Measurements from ENCODE around the gene PIGU.

DNA sequence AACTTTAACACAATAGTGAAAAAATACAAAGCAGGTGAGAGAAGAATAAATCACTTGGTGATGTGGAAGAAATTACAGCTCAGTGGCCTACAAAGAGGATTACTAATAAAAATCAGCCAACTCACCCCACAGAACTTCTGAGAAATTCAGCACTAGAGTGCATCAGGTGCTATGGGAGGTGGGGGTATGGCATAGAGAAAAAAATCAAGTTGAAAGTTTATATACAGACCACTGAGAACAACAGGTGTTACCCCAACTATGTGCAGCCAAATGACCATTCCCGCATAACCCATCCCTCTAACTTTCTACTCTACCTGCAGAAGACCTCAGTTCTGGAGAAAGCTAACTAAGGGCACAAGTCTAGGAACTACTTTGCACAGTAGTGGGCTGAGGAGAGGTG is 47.0 kb downstream of the PIGU start:
- TF ChIP-seq, protein P1, sequence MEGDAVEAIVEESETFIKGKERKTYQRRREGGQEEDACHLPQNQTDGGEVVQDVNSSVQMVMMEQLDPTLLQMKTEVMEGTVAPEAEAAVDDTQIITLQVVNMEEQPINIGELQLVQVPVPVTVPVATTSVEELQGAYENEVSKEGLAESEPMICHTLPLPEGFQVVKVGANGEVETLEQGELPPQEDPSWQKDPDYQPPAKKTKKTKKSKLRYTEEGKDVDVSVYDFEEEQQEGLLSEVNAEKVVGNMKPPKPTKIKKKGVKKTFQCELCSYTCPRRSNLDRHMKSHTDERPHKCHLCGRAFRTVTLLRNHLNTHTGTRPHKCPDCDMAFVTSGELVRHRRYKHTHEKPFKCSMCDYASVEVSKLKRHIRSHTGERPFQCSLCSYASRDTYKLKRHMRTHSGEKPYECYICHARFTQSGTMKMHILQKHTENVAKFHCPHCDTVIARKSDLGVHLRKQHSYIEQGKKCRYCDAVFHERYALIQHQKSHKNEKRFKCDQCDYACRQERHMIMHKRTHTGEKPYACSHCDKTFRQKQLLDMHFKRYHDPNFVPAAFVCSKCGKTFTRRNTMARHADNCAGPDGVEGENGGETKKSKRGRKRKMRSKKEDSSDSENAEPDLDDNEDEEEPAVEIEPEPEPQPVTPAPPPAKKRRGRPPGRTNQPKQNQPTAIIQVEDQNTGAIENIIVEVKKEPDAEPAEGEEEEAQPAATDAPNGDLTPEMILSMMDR (IDR thresholded peaks at IDR 0.05; ENCODE audit: poor library complexity, severe bottlenecking): no peak
- no peak for TF ChIP-seq EP300 (conservative IDR thresholded peaks at IDR 0.05; ENCODE audit: poor library complexity, severe bottlenecking)
- no peak for TF ChIP-seq POLR2AphosphoS5 (IDR thresholded peaks at IDR 0.05)
- TF ChIP-seq EZH2 (IDR thresholded peaks at IDR 0.05; ENCODE audit: borderline replicate concordance, insufficient read depth, low read length, poor library complexity, severe bottlenecking): no peak
- TF ChIP-seq SMC3 (conservative IDR thresholded peaks at IDR 0.05; ENCODE audit: poor library complexity): no peak
